ENCODE data around the gene PPP3R1. TPM values are rescaled to one million over a fixed set of nuclear protein-coding genes. Genes with fewer than 3 reads are reported as not detected.
"Not testable (repeated sequence)": the region's sequence is repeated elsewhere in the genome, so short reads cannot be mapped to it uniquely, and the experiment has no call there.

The PPP3R1 gene
- total RNA-seq, 2 donors from 2014 or later: 46.3 to 47.2 TPM

GRCh38 chr2:68203587-68203986, 48.7 kb downstream of the PPP3R1 start:
- no peak for DNase-seq (ENCODE audit: low spot score)
- intact Hi-C loops (cut with DNase I): loop anchor here in 1 of 2 donors (2.0 kb wide), 1 partner anchor 73 kb away; no protein-coding TSS in a partner anchor

GRCh38 chr2:68200157-68200787, 52.1 kb downstream of the PPP3R1 start:
- no peak for DNase-seq (ENCODE audit: low spot score)
- intact Hi-C loops (cut with DNase I): no loop called here

GRCh38 chr2:68196120-68196716, 56.1 kb downstream of the PPP3R1 start:
- intact Hi-C loops (cut with DNase I): loop anchor here in 1 of 2 donors (10.0 kb wide), 1 partner anchor 249 kb away; no protein-coding TSS in a partner anchor

GRCh38 chr2:68195096-68195495, 57.2 kb downstream of the PPP3R1 start:
- intact Hi-C loops (cut with DNase I): loop anchor here in 1 of 2 donors (10.0 kb wide), 1 partner anchor 250 kb away; no protein-coding TSS in a partner anchor
- no peak for DNase-seq (ENCODE audit: low spot score)

More at GRCh38 chr2:68196120-68196716, 56.1 kb downstream of the PPP3R1 start:
- DNase-seq (ENCODE audit: low spot score): no peak

- no peak for DNase-seq (ENCODE audit: low spot score)
- intact Hi-C loops (cut with DNase I): loop anchor here (5.0 to 10.0 kb wide), 2 partner anchors 251 to 1292 kb away; no protein-coding TSS in a partner anchor
Observed at GRCh38 chr2:68193787-68194372, 58.5 kb downstream of the PPP3R1 start.

- intact Hi-C loops (cut with DNase I): loop anchor here (5.0 to 10.0 kb wide), 2 partner anchors 252 to 1291 kb away; no protein-coding TSS in a partner anchor
- DNase-seq (ENCODE audit: low spot score): no peak
Observed at GRCh38 chr2:68193144-68193543, 59.2 kb downstream of the PPP3R1 start.

- intact Hi-C loops (cut with DNase I): loop anchor here (5.0 to 10.0 kb wide), 2 partner anchors 254 to 1289 kb away; no protein-coding TSS in a partner anchor
- DNase-seq (ENCODE audit: low spot score): no peak
Observed at GRCh38 chr2:68190991-68191731, 61.2 kb downstream of the PPP3R1 start.

GRCh38 chr2:68189991-68190784, 62.1 kb downstream of the PPP3R1 start:
- DNase-seq (ENCODE audit: low spot score): no peak
- intact Hi-C loops (cut with DNase I): loop anchor here (5.0 to 10.0 kb wide), 2 partner anchors 255 to 1288 kb away; no protein-coding TSS in a partner anchor

GRCh38 chr2:68188831-68189230, 63.5 kb downstream of the PPP3R1 start:
- intact Hi-C loops (cut with DNase I): no loop called here

GRCh38 chr2:68187329-68187728, 65.0 kb downstream of the PPP3R1 start:
- intact Hi-C loops (cut with DNase I): no loop called here
- no peak for DNase-seq (ENCODE audit: low spot score)

More at GRCh38 chr2:68188831-68189230, 63.5 kb downstream of the PPP3R1 start:
- DNase-seq (ENCODE audit: low spot score): no peak

GRCh38 chr2:68185541-68186164, 66.7 kb downstream of the PPP3R1 start:
- intact Hi-C loops (cut with DNase I): no loop called here
- DNase-seq (ENCODE audit: low spot score): no peak

- DNase-seq (ENCODE audit: low spot score): no peak
- intact Hi-C loops (cut with DNase I): no loop called here
Observed at GRCh38 chr2:68182902-68183301, 69.4 kb downstream of the PPP3R1 start.

- intact Hi-C loops (cut with DNase I): no loop called here
- DNase-seq (ENCODE audit: low spot score): no peak
Observed at GRCh38 chr2:68178954-68179627, 73.2 kb downstream of the PPP3R1 start.

GRCh38 chr2:68178432-68178831, 73.9 kb downstream of the PPP3R1 start:
- intact Hi-C loops (cut with DNase I): no loop called here
- no peak for DNase-seq (ENCODE audit: low spot score)

- intact Hi-C loops (cut with DNase I): no loop called here
- DNase-seq (ENCODE audit: low spot score): no peak
Observed at GRCh38 chr2:68177541-68177940, 74.8 kb downstream of the PPP3R1 start.

GRCh38 chr2:68176657-68177056, 75.7 kb downstream of the PPP3R1 start:
- no peak for DNase-seq (ENCODE audit: low spot score)
- intact Hi-C loops (cut with DNase I): no loop called here

- not testable (repeated sequence) for DNase-seq (ENCODE audit: low spot score)
Observed at GRCh38 chr2:68175210-68175609, 77.1 kb downstream of the PPP3R1 start.

More at GRCh38 chr2:68175210-68175609, 77.1 kb downstream of the PPP3R1 start:
- intact Hi-C loops (cut with DNase I): not testable (repeated sequence)

Measured in posterior vena cava (tissue), 2 donors.